ENCODE data around the gene SWSAP1.
A peak's percentile ranks its signal among the peaks of the same experiment; 100 is the strongest.
"Not testable (repeated sequence)": the region's sequence is repeated elsewhere in the genome, so short reads cannot be mapped to it uniquely, and the experiment has no call there.

Gene SWSAP1

DNA sequence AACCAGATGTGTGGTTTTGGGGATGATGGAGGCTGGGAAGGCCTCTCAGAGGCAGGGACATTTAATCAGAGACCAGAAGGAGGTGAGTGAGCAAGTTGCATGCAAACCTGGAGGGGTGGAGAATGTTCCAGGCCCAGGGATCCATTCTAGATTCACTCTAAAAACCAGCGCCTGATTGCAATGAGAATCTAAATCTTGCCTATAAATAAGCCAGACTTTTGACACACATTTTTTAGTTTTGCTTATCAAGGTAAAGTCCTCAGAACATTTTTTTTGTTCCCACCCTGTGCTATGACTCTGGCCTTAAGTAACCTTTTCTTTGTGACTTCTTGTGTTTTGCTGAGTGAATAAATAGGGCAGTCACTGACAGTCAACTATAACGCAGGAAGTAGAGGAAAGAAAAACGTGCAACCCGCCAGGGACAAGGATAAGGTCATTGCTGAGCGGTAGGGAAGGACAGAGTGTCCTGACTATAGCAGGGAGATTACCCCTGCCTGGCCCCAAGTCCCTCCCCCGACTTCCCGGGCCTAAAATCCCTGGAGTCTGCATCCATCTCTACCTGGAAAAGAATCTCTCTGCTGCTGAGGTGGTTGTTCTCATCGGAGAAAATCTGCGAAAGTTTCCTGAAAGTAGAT, 30.2 kb downstream of the SWSAP1 start:
- Histone ChIP-seq H3K4me2 (ENCODE audit: low read length) (no peak overlapping the region), H3K9me2 (ENCODE audit: low read depth, low read length) (no peaks in the 10 kb centered on the region), H3K9ac (ENCODE audit: low read length) (no peak overlapping the region), H3F3A (ENCODE audit: insufficient read depth, low read length) (no peaks in the 10 kb centered on the region), H3K27ac (ENCODE audit: low read depth, low read length, poor library complexity, severe bottlenecking) (no peak overlapping the region), H3K4me1 (ENCODE audit: insufficient read depth, low read length, severe bottlenecking) (no peaks in the 10 kb centered on the region), H2AFZ (ENCODE audit: low read length) (no peak overlapping the region), H3K27me3 (ENCODE audit: insufficient read depth, low read length) (no peaks in the 10 kb centered on the region), H3K36me3 (ENCODE audit: insufficient read depth, low read length) (no peaks in the 10 kb centered on the region), H3K4me3 (ENCODE audit: low read depth, low read length, poor library complexity, severe bottlenecking) (no peak overlapping the region), H3K9me3 (ENCODE audit: low read length) (no peaks in the 10 kb centered on the region), H3K79me2 (ENCODE audit: insufficient read depth, low read length) (no peaks in the 10 kb centered on the region), H4K20me1 (ENCODE audit: insufficient read depth, low read length) (no peaks in the 10 kb centered on the region)
- no peak for TF ChIP-seq EZH2 (IDR thresholded peaks at IDR 0.05; ENCODE audit: borderline replicate concordance, low read length)
- TF ChIP-seq CTCF (IDR thresholded peaks at IDR 0.05; ENCODE audit: low read length): no peak

DNA sequence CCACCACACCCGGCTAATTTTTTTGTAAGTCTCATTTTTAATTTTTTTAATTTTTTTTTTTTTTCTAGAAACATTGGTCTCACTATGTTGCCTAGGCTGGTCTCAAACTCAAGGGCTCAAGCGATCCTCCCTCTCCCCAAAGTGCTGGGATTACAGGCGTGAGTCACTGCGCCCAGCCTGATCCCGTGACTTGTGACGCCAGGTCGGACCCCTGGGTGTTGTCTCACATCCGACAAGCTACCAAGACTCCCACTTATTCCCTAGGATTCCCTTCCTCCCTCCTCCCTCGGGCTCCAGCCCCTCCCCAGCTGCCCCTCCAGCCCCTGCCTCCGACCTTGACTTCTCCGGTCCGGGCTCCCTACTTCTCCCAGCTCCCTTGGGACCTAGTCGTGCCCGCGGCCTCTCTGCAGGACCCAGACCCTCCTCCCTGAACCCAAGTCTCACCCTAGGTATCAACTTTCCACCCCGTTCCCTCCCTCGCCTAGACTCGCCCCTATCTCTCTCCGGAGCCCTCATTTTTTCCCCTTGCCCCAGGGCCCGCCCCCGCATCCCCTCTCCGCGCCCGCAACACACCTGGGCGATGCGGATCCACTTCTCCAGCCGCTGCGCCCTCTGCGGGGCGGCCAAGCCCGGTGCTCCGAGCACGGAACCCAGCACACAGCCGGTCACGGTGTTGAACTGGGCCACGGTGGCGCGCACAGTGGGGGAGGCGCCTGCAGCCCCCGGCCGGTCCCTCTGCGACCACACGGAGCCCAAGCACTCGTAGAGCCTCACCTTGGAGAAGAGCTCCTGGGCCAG, 31.6 kb downstream of the SWSAP1 start:
- Histone ChIP-seq H3F3A (ENCODE audit: insufficient read depth, low read length) (no peaks in the 10 kb centered on the region), H3K79me2 (ENCODE audit: insufficient read depth, low read length) (no peaks in the 10 kb centered on the region), H3K4me2 (ENCODE audit: low read length) (no peak overlapping the region; the same call in 1 of the 2 replicates), H3K9me2 (ENCODE audit: low read depth, low read length) (no peaks in the 10 kb centered on the region), H3K4me3 (ENCODE audit: low read depth, low read length, poor library complexity, severe bottlenecking) (no peak overlapping the region), H3K9ac (ENCODE audit: low read length) (no peak overlapping the region), H3K27me3 (ENCODE audit: insufficient read depth, low read length) (no peaks in the 10 kb centered on the region), H3K4me1 (ENCODE audit: insufficient read depth, low read length, severe bottlenecking) (no peaks in the 10 kb centered on the region), H2AFZ (ENCODE audit: low read length) (no peak overlapping the region), H3K9me3 (ENCODE audit: low read length) (no peaks in the 10 kb centered on the region), H3K36me3 (ENCODE audit: insufficient read depth, low read length) (no peaks in the 10 kb centered on the region), H3K27ac (ENCODE audit: low read depth, low read length, poor library complexity, severe bottlenecking) (no peak overlapping the region), H4K20me1 (ENCODE audit: insufficient read depth, low read length) (no peaks in the 10 kb centered on the region)
- no peak for TF ChIP-seq EZH2 (IDR thresholded peaks at IDR 0.05; ENCODE audit: borderline replicate concordance, low read length)
- peak; percentile 52 for TF ChIP-seq CTCF (IDR thresholded peaks at IDR 0.05; ENCODE audit: low read length)

GRCh38 chr19:11406703-11407236, 32.3 kb downstream of the SWSAP1 start:
- H3K4me3 ChIP-seq (ENCODE audit: low read depth, low read length, poor library complexity, severe bottlenecking); H3K27ac ChIP-seq (ENCODE audit: low read depth, low read length, poor library complexity, severe bottlenecking); H3F3A ChIP-seq (ENCODE audit: insufficient read depth, low read length); H3K36me3 ChIP-seq (ENCODE audit: insufficient read depth, low read length); H3K4me2 ChIP-seq (ENCODE audit: low read length); H3K9me3 ChIP-seq (ENCODE audit: low read length); H3K9me2 ChIP-seq (ENCODE audit: low read depth, low read length); H3K9ac ChIP-seq (ENCODE audit: low read length); H3K4me1 ChIP-seq (ENCODE audit: insufficient read depth, low read length, severe bottlenecking); H4K20me1 ChIP-seq (ENCODE audit: insufficient read depth, low read length); H2AFZ ChIP-seq (ENCODE audit: low read length); H3K27me3 ChIP-seq (ENCODE audit: insufficient read depth, low read length); H3K79me2 ChIP-seq (ENCODE audit: insufficient read depth, low read length): not testable (repeated sequence)
